ENCODE results near the gene CALML6. TPM values are rescaled to one million over a fixed set of nuclear protein-coding genes. Genes with fewer than 3 reads are reported as not detected.

The CALML6 gene
- total and polyA plus RNA-seq, 2 experiments from 2014 or later, result 0.87 TPM; not detected in 1

- TF ChIP-seq, protein P1, sequence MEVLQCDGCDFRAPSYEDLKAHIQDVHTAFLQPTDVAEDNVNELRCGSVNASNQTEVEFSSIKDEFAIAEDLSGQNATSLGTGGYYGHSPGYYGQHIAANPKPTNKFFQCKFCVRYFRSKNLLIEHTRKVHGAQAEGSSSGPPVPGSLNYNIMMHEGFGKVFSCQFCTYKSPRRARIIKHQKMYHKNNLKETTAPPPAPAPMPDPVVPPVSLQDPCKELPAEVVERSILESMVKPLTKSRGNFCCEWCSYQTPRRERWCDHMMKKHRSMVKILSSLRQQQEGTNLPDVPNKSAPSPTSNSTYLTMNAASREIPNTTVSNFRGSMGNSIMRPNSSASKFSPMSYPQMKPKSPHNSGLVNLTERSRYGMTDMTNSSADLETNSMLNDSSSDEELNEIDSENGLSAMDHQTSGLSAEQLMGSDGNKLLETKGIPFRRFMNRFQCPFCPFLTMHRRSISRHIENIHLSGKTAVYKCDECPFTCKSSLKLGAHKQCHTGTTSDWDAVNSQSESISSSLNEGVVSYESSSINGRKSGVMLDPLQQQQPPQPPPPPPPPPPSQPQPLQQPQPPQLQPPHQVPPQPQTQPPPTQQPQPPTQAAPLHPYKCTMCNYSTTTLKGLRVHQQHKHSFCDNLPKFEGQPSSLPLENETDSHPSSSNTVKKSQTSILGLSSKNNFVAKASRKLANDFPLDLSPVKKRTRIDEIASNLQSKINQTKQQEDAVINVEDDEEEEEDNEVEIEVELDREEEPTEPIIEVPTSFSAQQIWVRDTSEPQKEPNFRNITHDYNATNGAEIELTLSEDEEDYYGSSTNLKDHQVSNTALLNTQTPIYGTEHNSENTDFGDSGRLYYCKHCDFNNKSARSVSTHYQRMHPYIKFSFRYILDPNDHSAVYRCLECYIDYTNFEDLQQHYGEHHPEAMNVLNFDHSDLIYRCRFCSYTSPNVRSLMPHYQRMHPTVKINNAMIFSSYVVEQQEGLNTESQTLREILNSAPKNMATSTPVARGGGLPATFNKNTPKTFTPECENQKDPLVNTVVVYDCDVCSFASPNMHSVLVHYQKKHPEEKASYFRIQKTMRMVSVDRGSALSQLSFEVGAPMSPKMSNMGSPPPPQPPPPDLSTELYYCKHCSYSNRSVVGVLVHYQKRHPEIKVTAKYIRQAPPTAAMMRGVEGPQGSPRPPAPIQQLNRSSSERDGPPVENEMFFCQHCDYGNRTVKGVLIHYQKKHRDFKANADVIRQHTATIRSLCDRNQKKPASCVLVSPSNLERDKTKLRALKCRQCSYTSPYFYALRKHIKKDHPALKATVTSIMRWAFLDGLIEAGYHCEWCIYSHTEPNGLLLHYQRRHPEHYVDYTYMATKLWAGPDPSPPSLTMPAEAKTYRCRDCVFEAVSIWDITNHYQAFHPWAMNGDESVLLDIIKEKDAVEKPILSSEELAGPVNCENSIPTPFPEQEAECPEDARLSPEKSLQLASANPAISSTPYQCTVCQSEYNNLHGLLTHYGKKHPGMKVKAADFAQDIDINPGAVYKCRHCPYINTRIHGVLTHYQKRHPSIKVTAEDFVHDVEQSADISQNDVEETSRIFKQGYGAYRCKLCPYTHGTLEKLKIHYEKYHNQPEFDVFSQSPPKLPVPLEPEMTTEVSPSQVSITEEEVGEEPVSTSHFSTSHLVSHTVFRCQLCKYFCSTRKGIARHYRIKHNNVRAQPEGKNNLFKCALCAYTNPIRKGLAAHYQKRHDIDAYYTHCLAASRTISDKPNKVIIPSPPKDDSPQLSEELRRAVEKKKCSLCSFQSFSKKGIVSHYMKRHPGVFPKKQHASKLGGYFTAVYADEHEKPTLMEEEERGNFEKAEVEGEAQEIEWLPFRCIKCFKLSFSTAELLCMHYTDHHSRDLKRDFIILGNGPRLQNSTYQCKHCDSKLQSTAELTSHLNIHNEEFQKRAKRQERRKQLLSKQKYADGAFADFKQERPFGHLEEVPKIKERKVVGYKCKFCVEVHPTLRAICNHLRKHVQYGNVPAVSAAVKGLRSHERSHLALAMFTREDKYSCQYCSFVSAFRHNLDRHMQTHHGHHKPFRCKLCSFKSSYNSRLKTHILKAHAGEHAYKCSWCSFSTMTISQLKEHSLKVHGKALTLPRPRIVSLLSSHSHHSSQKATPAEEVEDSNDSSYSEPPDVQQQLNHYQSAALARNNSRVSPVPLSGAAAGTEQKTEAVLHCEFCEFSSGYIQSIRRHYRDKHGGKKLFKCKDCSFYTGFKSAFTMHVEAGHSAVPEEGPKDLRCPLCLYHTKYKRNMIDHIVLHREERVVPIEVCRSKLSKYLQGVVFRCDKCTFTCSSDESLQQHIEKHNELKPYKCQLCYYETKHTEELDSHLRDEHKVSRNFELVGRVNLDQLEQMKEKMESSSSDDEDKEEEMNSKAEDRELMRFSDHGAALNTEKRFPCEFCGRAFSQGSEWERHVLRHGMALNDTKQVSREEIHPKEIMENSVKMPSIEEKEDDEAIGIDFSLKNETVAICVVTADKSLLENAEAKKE (CRISPR knock-in tag; IDR thresholded peaks at IDR 0.05), result no peak
- TF ChIP-seq, protein P2, sequence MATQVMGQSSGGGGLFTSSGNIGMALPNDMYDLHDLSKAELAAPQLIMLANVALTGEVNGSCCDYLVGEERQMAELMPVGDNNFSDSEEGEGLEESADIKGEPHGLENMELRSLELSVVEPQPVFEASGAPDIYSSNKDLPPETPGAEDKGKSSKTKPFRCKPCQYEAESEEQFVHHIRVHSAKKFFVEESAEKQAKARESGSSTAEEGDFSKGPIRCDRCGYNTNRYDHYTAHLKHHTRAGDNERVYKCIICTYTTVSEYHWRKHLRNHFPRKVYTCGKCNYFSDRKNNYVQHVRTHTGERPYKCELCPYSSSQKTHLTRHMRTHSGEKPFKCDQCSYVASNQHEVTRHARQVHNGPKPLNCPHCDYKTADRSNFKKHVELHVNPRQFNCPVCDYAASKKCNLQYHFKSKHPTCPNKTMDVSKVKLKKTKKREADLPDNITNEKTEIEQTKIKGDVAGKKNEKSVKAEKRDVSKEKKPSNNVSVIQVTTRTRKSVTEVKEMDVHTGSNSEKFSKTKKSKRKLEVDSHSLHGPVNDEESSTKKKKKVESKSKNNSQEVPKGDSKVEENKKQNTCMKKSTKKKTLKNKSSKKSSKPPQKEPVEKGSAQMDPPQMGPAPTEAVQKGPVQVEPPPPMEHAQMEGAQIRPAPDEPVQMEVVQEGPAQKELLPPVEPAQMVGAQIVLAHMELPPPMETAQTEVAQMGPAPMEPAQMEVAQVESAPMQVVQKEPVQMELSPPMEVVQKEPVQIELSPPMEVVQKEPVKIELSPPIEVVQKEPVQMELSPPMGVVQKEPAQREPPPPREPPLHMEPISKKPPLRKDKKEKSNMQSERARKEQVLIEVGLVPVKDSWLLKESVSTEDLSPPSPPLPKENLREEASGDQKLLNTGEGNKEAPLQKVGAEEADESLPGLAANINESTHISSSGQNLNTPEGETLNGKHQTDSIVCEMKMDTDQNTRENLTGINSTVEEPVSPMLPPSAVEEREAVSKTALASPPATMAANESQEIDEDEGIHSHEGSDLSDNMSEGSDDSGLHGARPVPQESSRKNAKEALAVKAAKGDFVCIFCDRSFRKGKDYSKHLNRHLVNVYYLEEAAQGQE (IDR thresholded peaks at IDR 0.05; ENCODE audit: unreplicated experiment), result no peak
- TF ChIP-seq, protein P3, sequence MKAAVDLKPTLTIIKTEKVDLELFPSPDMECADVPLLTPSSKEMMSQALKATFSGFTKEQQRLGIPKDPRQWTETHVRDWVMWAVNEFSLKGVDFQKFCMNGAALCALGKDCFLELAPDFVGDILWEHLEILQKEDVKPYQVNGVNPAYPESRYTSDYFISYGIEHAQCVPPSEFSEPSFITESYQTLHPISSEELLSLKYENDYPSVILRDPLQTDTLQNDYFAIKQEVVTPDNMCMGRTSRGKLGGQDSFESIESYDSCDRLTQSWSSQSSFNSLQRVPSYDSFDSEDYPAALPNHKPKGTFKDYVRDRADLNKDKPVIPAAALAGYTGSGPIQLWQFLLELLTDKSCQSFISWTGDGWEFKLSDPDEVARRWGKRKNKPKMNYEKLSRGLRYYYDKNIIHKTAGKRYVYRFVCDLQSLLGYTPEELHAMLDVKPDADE (IDR thresholded peaks at IDR 0.05), result no peak
- TF ChIP-seq EZH2 (IDR thresholded peaks at IDR 0.05; ENCODE audit: low read depth, unreplicated experiment) (no peak), EZH2phosphoT487 (IDR thresholded peaks at IDR 0.05; ENCODE audit: unreplicated experiment) (no peak), JUNB (IDR thresholded peaks at IDR 0.05; ENCODE audit: unreplicated experiment) (no peak), CREB1 (CRISPR knock-in tag; IDR thresholded peaks at IDR 0.05; ENCODE audit: low read depth) (no peak), ZNF331 (CRISPR knock-in tag; IDR thresholded peaks at IDR 0.05; ENCODE audit: low read depth) (no peak), POLR2AphosphoS5 (IDR thresholded peaks at IDR 0.05; ENCODE audit: low read depth) (no peak), NANOG (IDR thresholded peaks at IDR 0.05; ENCODE audit: borderline replicate concordance) (no peak), ZNF114 (CRISPR knock-in tag; IDR thresholded peaks at IDR 0.05) (no peak)
- TF ChIP-seq, protein P4, sequence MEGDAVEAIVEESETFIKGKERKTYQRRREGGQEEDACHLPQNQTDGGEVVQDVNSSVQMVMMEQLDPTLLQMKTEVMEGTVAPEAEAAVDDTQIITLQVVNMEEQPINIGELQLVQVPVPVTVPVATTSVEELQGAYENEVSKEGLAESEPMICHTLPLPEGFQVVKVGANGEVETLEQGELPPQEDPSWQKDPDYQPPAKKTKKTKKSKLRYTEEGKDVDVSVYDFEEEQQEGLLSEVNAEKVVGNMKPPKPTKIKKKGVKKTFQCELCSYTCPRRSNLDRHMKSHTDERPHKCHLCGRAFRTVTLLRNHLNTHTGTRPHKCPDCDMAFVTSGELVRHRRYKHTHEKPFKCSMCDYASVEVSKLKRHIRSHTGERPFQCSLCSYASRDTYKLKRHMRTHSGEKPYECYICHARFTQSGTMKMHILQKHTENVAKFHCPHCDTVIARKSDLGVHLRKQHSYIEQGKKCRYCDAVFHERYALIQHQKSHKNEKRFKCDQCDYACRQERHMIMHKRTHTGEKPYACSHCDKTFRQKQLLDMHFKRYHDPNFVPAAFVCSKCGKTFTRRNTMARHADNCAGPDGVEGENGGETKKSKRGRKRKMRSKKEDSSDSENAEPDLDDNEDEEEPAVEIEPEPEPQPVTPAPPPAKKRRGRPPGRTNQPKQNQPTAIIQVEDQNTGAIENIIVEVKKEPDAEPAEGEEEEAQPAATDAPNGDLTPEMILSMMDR (conservative IDR thresholded peaks at IDR 0.05; ENCODE audit: low read depth in 2 of 2), result no peak
Observed at GRCh38 chr1:1945782-1946393, 30.8 kb downstream of the CALML6 start (continued).

Measured in GM23338 (cell line).